ENCODE measurements around the gene EXOSC10.
"Not testable (repeated sequence)": the region's sequence is repeated elsewhere in the genome, so short reads cannot be mapped to it uniquely, and the experiment has no call there.

The EXOSC10 gene

DNA sequence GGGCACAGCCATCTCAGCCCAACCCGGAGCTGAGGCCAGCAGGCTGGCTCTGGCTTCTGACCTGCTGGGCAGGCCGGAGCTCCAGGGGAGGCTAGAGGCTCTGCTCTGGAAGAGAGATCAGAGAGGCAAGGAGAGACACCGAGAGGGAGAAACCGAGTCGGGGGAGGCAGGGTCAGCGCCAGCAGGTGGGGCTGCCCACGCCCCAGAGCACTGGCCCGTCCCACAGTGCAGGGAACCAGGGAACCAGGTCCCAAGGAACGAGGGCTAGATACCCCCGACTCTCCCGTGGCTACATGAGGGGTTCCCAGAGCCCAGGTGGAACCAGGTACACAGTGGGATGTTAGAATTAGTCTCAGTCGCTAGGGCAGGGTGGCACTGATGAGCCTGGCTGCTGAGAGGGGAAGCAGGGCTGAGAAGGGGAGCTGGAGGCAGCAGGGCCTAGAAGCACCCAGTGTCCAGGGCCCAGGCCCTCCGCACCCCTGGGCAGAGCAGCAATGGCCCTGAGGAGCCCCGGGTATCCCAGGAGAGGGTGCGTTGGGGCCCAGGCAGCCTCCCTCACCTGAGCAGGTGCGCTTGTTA lies 54.7 kb downstream of the EXOSC10 start:
- no peak for DNase-seq (ENCODE audit: low read depth in 3 of 3, low spot score in 1 of 3)

DNA sequence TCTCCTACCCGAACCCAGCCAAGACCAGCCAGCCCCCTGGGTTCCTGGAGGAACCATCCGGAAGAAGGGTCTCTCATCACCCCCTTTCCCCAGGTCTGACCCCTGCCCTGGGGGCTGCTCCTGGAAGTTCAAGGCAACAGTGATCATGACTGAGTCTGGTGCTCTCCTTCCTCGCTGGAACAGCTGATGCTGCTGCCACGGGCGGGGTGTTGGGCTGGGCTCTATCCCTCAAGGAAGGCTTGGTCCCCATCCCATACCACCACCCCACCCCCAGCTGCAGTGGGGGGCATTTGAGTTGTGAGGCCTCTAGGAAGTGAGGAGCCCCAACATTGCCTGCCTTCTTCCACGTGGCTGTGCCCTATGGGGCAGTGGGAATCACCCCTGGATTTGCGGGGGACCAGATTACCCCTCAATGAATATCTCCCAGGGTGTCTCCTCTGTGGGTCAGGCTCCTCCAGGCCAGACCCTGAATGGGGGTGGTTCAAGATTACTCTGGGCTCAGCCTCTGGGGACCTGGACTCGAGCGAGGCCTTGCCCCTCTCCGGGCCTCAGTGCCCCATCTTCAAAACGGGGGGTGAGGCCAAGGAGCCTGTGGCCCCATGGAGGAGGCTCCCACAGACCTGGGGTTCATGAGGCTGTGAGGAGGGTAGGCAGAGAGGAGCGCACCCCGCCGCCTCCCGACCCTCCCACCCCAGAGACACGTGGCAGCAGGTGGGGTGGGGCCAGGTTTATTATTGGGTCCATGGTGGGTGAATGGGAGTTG lies 55.4 kb downstream of the EXOSC10 start:
- no peak for DNase-seq (ENCODE audit: low read depth in 3 of 3, low spot score in 1 of 3)

GRCh38 chr1:11042995-11043874 lies 56.4 kb downstream of the EXOSC10 start:
- no peak for DNase-seq (ENCODE audit: low read depth in 3 of 3, low spot score in 1 of 3)

GRCh38 chr1:11042065-11042464 lies 57.6 kb downstream of the EXOSC10 start:
- no peak for DNase-seq (ENCODE audit: low read depth in 3 of 3, low spot score in 1 of 3)

DNA sequence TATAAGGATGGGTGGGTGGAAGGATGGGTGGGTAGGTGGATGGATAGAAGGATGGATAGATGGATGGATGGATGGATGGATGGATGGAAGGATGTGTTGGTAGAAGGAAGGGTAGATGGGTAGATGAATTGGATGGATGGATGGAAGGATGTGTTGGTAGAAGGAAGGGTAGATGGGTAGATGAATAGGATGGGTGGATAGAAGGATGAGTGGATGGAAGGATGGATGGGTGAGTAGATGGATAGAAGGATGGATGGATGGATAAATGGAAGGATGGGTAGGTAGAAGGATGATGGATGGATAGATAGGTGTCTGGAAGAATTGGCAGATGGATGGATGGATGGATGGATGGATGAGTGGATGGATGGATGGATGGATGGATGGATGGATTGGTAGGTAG lies 58.6 kb downstream of the EXOSC10 start:
- no peak for DNase-seq (ENCODE audit: low read depth in 3 of 3, low spot score in 1 of 3)

GRCh38 chr1:11040105-11040429 lies 59.6 kb downstream of the EXOSC10 start:
- DNase-seq (ENCODE audit: low read depth in 3 of 3, low spot score in 1 of 3) = not testable (repeated sequence)

DNA sequence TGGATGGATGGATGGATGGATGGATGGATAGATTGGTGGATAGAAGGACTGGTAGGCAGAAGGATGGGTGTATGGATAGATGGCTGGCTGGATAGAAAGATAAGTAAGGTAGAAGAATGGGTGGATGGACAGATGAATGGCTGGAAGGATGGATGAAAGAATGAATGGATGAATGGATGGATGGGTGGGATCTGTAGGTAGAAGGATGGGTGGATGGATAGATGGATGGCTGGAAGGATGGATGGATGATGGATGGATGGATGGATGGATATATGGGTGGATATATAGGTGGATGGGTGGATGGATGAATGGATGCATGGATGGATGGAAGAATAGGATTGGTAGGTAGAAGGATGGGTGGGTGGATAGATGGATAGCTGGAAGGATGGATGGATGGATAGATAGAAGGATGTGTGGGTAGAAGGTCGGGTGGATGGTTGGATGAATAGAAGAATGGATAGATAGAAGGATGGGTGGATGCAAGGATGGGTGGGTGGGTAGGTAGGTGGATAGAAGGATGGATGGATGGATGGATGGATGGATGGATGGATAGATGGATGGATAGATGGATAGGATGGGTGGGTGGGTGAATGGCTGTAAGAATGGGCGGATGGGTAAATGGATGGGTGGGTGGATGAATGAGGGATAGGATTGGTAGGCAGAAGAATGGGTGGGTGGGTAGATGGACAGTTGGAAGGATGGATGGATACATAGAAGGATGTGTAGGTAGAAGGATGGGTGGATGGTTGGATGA lies 60.1 kb downstream of the EXOSC10 start:
- DNase-seq (ENCODE audit: low read depth in 3 of 3, low spot score in 1 of 3) = no peak

DNA sequence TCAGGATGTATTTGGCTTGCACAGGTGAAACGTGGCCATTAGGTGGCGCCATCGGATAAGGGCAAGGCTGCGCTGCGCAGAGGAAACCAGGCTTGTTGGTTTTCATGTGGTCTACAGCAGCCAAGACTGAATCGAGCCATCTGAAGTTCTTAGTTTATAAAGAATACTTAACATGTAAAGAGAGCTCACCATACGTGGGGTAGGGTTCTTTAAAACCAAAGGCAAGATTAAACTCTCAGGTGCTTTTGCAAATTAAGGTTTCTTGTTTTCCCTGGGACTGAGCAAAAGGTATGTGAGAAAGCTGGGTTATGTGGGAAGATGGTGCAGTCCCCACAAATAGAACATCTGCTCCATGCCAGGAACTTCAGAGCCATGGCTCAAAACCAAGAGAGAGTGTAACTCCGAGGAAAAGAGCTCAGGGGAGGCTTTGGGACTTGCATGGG lies 61.9 kb downstream of the EXOSC10 start:
- peak; percentile 75 to 84 (median 78) for DNase-seq (ENCODE audit: low read depth in 3 of 3, low spot score in 1 of 3)

- not testable (repeated sequence) for DNase-seq (ENCODE audit: low read depth in 3 of 3, low spot score in 1 of 3)
Measured at GRCh38 chr1:11037019-11037739, 62.5 kb downstream of the EXOSC10 start.

DNA sequence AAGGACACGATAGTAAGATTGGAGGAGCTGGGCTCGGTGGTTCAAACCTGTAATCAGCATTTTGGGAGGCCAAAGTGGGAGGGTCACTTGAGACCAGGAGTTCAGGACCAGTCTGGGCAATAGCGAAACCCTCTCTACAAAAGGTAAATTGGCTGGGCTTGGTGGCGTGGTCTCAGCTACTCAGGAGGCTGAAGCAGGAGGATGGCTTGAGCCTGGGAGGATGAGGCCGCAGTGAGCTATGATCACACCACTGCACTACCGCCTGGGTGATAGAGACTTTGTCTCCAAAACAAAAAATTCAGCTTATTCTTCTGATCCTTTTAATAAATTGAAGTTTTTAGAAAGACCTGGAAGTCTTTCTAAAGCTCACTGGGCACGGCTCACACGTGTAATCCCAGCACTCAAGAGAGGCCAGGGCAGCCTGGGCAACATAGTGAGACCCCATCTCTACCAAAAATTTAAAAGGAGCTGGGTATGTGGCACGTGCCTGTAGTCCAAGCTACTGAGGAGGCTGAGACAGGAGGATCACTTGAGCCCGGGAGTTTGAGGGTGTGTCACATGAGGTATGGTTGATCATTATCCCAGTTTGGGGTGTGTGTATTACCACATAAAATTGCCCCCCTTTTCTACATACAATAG lies 67.9 kb downstream of the EXOSC10 start:
- DNase-seq (ENCODE audit: low read depth in 3 of 3, low spot score in 1 of 3) = no peak

DNA sequence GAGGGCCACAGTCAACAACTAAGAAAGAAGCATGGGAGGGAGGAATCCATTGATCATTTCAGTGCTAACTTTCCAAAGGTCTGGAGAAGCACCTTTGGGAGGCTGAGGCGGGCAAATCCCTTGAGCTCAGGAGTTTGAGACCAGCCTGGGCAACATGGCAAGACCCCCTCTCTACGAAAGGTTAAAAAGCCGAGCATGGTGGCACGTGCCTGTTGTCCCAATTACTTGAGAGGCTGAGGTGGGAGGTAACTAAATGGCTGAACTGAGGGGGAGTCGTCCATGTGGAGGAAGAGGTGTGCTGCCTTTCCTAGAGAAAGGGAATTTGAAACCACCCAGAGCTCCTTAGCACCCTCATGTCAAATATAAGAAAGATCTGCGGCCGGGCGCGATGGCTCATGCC lies 68.8 kb downstream of the EXOSC10 start:
- DNase-seq (ENCODE audit: low read depth in 3 of 3, low spot score in 1 of 3) = no peak

- DNase-seq (ENCODE audit: low read depth in 3 of 3, low spot score in 1 of 3) = no peak
Measured at GRCh38 chr1:11028018-11028417, 71.7 kb downstream of the EXOSC10 start.

DNA sequence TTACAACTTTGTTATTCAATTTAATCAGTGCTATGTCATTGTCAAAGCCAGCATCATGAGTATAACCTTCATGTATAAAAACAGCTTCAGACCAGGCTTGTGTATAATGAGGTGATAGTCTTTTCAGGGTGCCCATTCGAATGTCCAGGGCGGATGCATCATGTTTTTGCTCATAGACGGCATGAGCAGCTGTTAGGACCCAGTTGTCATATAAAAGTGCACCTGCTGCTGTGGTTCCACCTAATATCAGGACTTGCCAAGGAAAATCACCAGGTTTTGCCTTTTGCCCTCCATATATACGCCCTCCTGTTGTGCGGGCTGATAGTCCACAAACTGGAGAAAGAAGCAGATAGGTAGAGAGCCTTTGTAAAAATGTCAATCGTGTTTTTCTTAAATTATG lies 72.4 kb downstream of the EXOSC10 start:
- DNase-seq (ENCODE audit: low read depth in 3 of 3, low spot score in 1 of 3) = no peak

- DNase-seq (ENCODE audit: low read depth in 3 of 3, low spot score in 1 of 3) = no peak
Measured at GRCh38 chr1:11026903-11027302, 72.8 kb downstream of the EXOSC10 start.

DNA sequence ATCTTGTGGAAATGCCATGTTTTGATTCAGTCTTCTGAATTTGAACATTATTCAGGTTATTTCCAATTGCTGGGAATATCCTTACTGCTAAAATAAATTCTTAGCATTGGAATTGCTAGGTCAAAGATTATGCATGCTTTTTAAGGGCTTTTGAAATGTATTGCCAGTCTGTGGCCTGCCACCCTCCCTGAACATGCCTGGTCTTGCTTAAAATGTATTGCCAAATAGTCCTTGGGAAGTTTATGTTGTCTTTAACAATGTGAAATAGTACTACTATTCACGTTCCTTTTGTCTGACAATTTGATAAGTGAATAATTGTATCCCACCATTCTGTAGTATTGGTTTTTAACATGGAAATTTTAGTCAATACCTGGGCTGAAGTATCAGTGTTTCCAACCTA lies 73.6 kb downstream of the EXOSC10 start:
- no peak for DNase-seq (ENCODE audit: low read depth in 3 of 3, low spot score in 1 of 3)

- no peak for DNase-seq (ENCODE audit: low read depth in 3 of 3, low spot score in 1 of 3)
Measured at GRCh38 chr1:11025618-11026017, 74.1 kb downstream of the EXOSC10 start.

GRCh38 chr1:11024874-11025203 lies 74.8 kb downstream of the EXOSC10 start:
- DNase-seq (ENCODE audit: low read depth in 3 of 3, low spot score in 1 of 3) = no peak

- no peak for DNase-seq (ENCODE audit: low read depth in 3 of 3, low spot score in 1 of 3)
Measured at GRCh38 chr1:11024154-11024873, 75.4 kb downstream of the EXOSC10 start.

- no peak for DNase-seq (ENCODE audit: low read depth in 3 of 3, low spot score in 1 of 3)
Measured at GRCh38 chr1:11023201-11023600, 76.5 kb downstream of the EXOSC10 start.

DNA sequence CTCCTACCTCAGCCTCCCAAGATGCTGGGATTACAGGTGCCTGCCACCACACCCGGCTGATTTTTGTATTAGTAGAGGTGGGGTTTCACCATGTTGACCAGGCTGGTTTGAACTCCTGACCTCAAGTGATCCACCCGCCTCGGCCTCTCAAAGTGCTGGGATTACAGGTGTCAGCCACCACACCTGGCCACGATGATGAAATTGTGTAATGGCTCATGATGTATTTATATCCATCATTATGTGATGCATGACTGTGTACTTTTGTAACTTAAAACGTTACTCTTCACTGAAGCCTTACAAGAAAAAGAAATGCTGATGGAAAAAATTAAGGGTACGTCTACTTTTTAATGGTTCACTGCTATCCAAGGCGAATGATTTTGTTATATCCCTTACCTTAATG lies 79.7 kb downstream of the EXOSC10 start:
- no peak for DNase-seq (ENCODE audit: low read depth in 3 of 3, low spot score in 1 of 3)
